ENCODE measurements around the gene MVB12B.

Gene MVB12B

GRCh38 chr9:126393876-126394275 is 67.2 kb downstream of the MVB12B start:
- Histone ChIP-seq H3K27me3 (ENCODE audit: control insufficient read depth in 3 of 3, insufficient read depth in 3 of 3, low read depth in 1 of 3, low read length in 3 of 3) (no peaks in the 10 kb centered on the region), H3K4me1 (ENCODE audit: control insufficient read depth in 2 of 2, insufficient read depth in 1 of 2, low read depth in 1 of 2, low read length in 2 of 2) (peaks cover 0 to 7% of the 10 kb centered on the region in 2 donors), H3K36me3 (replicated peaks in 1 of 2; ENCODE audit: control insufficient read depth in 2 of 2, insufficient read depth in 2 of 2, low read length in 2 of 2) (peaks cover 16 to 91% of the 10 kb centered on the region in 2 donors), H4K91ac (ENCODE audit: low read depth, low read length, poor library complexity) (no peak overlapping the region), H2AFZ (ENCODE audit: low read length) (no peak overlapping the region), H3K4me3 (ENCODE audit: low read length in 2 of 2) (no peak overlapping the region), H3K23ac (ENCODE audit: low read depth, low read length, poor library complexity) (no peak overlapping the region), H3K14ac (ENCODE audit: low read length) (no peak overlapping the region), H3K27ac (replicated peaks; ENCODE audit: low read length) (no peak overlapping the region), H3K9me3 (replicated peaks in 1 of 2; ENCODE audit: control insufficient read depth in 2 of 2, insufficient read depth in 1 of 2, low read depth in 1 of 2, low read length in 2 of 2) (no peaks in the 10 kb centered on the region), H2AK5ac (ENCODE audit: low read depth, low read length) (no peak overlapping the region), H3K79me1 (ENCODE audit: low read depth, low read length) (no peaks in the 10 kb centered on the region), H2BK5ac (ENCODE audit: low read length) (no peak overlapping the region), H3K18ac (ENCODE audit: low read length) (no peak overlapping the region), H3K4me2 (ENCODE audit: insufficient read depth, low read length, poor library complexity, severe bottlenecking) (no peak overlapping the region), H3K4ac (ENCODE audit: low read length) (no peak overlapping the region), H2BK15ac (ENCODE audit: low read length) (no peak overlapping the region), H3K9ac (ENCODE audit: low read depth, low read length, poor library complexity) (no peak overlapping the region), H4K8ac (ENCODE audit: low read depth, low read length) (no peak overlapping the region), H2BK12ac (ENCODE audit: low read length) (no peak overlapping the region), H2BK120ac (ENCODE audit: low read depth, low read length) (no peak overlapping the region)
- WGBS, 2 donors (ENCODE audit: extremely low coverage in 2 of 2, insufficient read length in 2 of 2, insufficient replicate concordance in 1 of 2), result no CpG with 5 or more reads among the region's 6 CpGs
- no peak for DNase-seq (ENCODE audit: low spot score)

GRCh38 chr9:126394802-126395201 is 68.2 kb downstream of the MVB12B start:
- H3K27ac ChIP-seq (replicated peaks; ENCODE audit: low read length), result no peak overlapping the region
- no peak overlapping the region for H2AK5ac ChIP-seq (ENCODE audit: low read depth, low read length)
- no peak for DNase-seq (ENCODE audit: low spot score)
- peaks cover 19 to 88% of the 10 kb centered on the region in 2 donors for H3K36me3 ChIP-seq (replicated peaks in 1 of 2; ENCODE audit: control insufficient read depth in 2 of 2, insufficient read depth in 2 of 2, low read length in 2 of 2)
- no peaks in the 10 kb centered on the region for H3K9me3 ChIP-seq (replicated peaks in 1 of 2; ENCODE audit: control insufficient read depth in 2 of 2, insufficient read depth in 1 of 2, low read depth in 1 of 2, low read length in 2 of 2)
- H3K27me3 ChIP-seq (ENCODE audit: control insufficient read depth in 3 of 3, insufficient read depth in 3 of 3, low read depth in 1 of 3, low read length in 3 of 3), result no peaks in the 10 kb centered on the region
- no peak overlapping the region for H3K4me3 ChIP-seq (ENCODE audit: low read length in 2 of 2)
- H3K4me1 ChIP-seq (ENCODE audit: control insufficient read depth in 2 of 2, insufficient read depth in 1 of 2, low read depth in 1 of 2, low read length in 2 of 2), result peaks cover 0 to 7% of the 10 kb centered on the region in 2 donors
- no peak overlapping the region for H2BK5ac ChIP-seq (ENCODE audit: low read length)
- no peak overlapping the region for H4K91ac ChIP-seq (ENCODE audit: low read depth, low read length, poor library complexity)
- no peak overlapping the region for H2AFZ ChIP-seq (ENCODE audit: low read length)
- no peak overlapping the region for H2BK12ac ChIP-seq (ENCODE audit: low read length)
- H3K4me2 ChIP-seq (ENCODE audit: insufficient read depth, low read length, poor library complexity, severe bottlenecking), result no peak overlapping the region
- H3K23ac ChIP-seq (ENCODE audit: low read depth, low read length, poor library complexity), result no peak overlapping the region
- H3K4ac ChIP-seq (ENCODE audit: low read length), result no peak overlapping the region
- H2BK120ac ChIP-seq (ENCODE audit: low read depth, low read length), result no peak overlapping the region
- no peak overlapping the region for H4K8ac ChIP-seq (ENCODE audit: low read depth, low read length)
- no peaks in the 10 kb centered on the region for H3K79me1 ChIP-seq (ENCODE audit: low read depth, low read length)
- H3K14ac ChIP-seq (ENCODE audit: low read length), result no peak overlapping the region
- H3K18ac ChIP-seq (ENCODE audit: low read length), result no peak overlapping the region
- no peak overlapping the region for H3K9ac ChIP-seq (ENCODE audit: low read depth, low read length, poor library complexity)
- no CpG with 5 or more reads among the region's 9 CpGs for WGBS, 2 donors (ENCODE audit: extremely low coverage in 2 of 2, insufficient read length in 2 of 2, insufficient replicate concordance in 1 of 2)
- H2BK15ac ChIP-seq (ENCODE audit: low read length), result no peak overlapping the region

GRCh38 chr9:126395439-126396212 is 69.0 kb downstream of the MVB12B start:
- Histone ChIP-seq H3K79me1 (ENCODE audit: low read depth, low read length) (no peaks in the 10 kb centered on the region), H3K4me3 (ENCODE audit: low read length in 2 of 2) (no peak overlapping the region), H2BK5ac (ENCODE audit: low read length) (no peak overlapping the region), H3K9ac (ENCODE audit: low read depth, low read length, poor library complexity) (no peak overlapping the region), H3K27me3 (ENCODE audit: control insufficient read depth in 3 of 3, insufficient read depth in 3 of 3, low read depth in 1 of 3, low read length in 3 of 3) (no peaks in the 10 kb centered on the region), H3K18ac (ENCODE audit: low read length) (no peak overlapping the region), H3K14ac (ENCODE audit: low read length) (no peak overlapping the region), H3K4me2 (ENCODE audit: insufficient read depth, low read length, poor library complexity, severe bottlenecking) (no peak overlapping the region), H3K23ac (ENCODE audit: low read depth, low read length, poor library complexity) (no peak overlapping the region), H3K36me3 (replicated peaks in 1 of 2; ENCODE audit: control insufficient read depth in 2 of 2, insufficient read depth in 2 of 2, low read length in 2 of 2) (peaks cover 19 to 83% of the 10 kb centered on the region in 2 donors), H3K9me3 (replicated peaks in 1 of 2; ENCODE audit: control insufficient read depth in 2 of 2, insufficient read depth in 1 of 2, low read depth in 1 of 2, low read length in 2 of 2) (no peaks in the 10 kb centered on the region), H2BK120ac (ENCODE audit: low read depth, low read length) (no peak overlapping the region), H2BK12ac (ENCODE audit: low read length) (no peak overlapping the region), H2AK5ac (ENCODE audit: low read depth, low read length) (no peak overlapping the region), H4K91ac (ENCODE audit: low read depth, low read length, poor library complexity) (no peak overlapping the region), H3K4ac (ENCODE audit: low read length) (no peak overlapping the region), H3K27ac (replicated peaks; ENCODE audit: low read length) (no peak overlapping the region), H4K8ac (ENCODE audit: low read depth, low read length) (no peak overlapping the region), H2BK15ac (ENCODE audit: low read length) (no peak overlapping the region), H2AFZ (ENCODE audit: low read length) (no peak overlapping the region), H3K4me1 (ENCODE audit: control insufficient read depth in 2 of 2, insufficient read depth in 1 of 2, low read depth in 1 of 2, low read length in 2 of 2) (peaks cover 0 to 7% of the 10 kb centered on the region in 2 donors)
- no peak for DNase-seq (ENCODE audit: low spot score)
- no CpG with 5 or more reads among the region's 7 CpGs for WGBS, 2 donors (ENCODE audit: extremely low coverage in 2 of 2, insufficient read length in 2 of 2, insufficient replicate concordance in 1 of 2)

GRCh38 chr9:126397056-126397455 is 70.4 kb downstream of the MVB12B start:
- Histone ChIP-seq H3K4ac (ENCODE audit: low read length) (no peak overlapping the region), H2AK5ac (ENCODE audit: low read depth, low read length) (no peak overlapping the region), H3K4me3 (ENCODE audit: low read length in 2 of 2) (no peak overlapping the region), H3K36me3 (replicated peaks in 1 of 2; ENCODE audit: control insufficient read depth in 2 of 2, insufficient read depth in 2 of 2, low read length in 2 of 2) (peaks cover 24 to 74% of the 10 kb centered on the region in 2 donors), H2BK12ac (ENCODE audit: low read length) (no peak overlapping the region), H2BK5ac (ENCODE audit: low read length) (no peak overlapping the region), H4K8ac (ENCODE audit: low read depth, low read length) (no peak overlapping the region), H3K9ac (ENCODE audit: low read depth, low read length, poor library complexity) (no peak overlapping the region), H2BK15ac (ENCODE audit: low read length) (no peak overlapping the region), H3K14ac (ENCODE audit: low read length) (no peak overlapping the region), H2AFZ (ENCODE audit: low read length) (no peak overlapping the region), H3K4me2 (ENCODE audit: insufficient read depth, low read length, poor library complexity, severe bottlenecking) (no peak overlapping the region), H3K27ac (replicated peaks; ENCODE audit: low read length) (no peak overlapping the region), H3K79me1 (ENCODE audit: low read depth, low read length) (no peaks in the 10 kb centered on the region), H3K9me3 (replicated peaks in 1 of 2; ENCODE audit: control insufficient read depth in 2 of 2, insufficient read depth in 1 of 2, low read depth in 1 of 2, low read length in 2 of 2) (no peaks in the 10 kb centered on the region), H3K27me3 (ENCODE audit: control insufficient read depth in 3 of 3, insufficient read depth in 3 of 3, low read depth in 1 of 3, low read length in 3 of 3) (no peaks in the 10 kb centered on the region), H3K18ac (ENCODE audit: low read length) (no peak overlapping the region), H4K91ac (ENCODE audit: low read depth, low read length, poor library complexity) (no peak overlapping the region), H3K4me1 (ENCODE audit: control insufficient read depth in 2 of 2, insufficient read depth in 1 of 2, low read depth in 1 of 2, low read length in 2 of 2) (peaks cover 0 to 7% of the 10 kb centered on the region in 2 donors), H3K23ac (ENCODE audit: low read depth, low read length, poor library complexity) (no peak overlapping the region), H2BK120ac (ENCODE audit: low read depth, low read length) (no peak overlapping the region)
- DNase-seq (ENCODE audit: low spot score), result no peak
- WGBS, 2 donors (ENCODE audit: extremely low coverage in 2 of 2, insufficient read length in 2 of 2, insufficient replicate concordance in 1 of 2), result no CpG with 5 or more reads among the region's 5 CpGs

Measured in neuronal stem cell (in vitro differentiated cells).